Measurements from ENCODE around the gene DISP2.
A peak's percentile ranks its signal among the peaks of the same experiment; 100 is the strongest.

DISP2 gene

DNA sequence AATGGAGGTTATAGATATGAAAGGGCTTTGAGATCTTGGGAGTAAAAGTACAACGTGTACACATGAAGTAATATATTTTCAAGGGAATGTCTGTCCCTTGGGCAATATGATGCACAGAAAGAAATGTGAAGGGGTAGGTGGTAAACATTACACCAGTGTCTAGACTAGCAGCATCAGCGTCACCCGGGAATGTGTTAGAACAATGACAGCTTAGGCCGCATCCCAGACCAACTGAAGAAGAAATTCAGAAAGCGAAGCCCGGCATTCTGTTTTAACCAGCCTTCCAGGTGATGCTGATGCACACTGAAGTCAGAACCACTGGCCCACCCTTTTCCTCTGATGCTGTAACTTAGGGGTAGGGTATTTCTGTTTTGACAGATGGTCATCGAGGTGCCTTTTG lies 28.2 kb upstream of the DISP2 start:
- TF ChIP-seq, protein P1, sequence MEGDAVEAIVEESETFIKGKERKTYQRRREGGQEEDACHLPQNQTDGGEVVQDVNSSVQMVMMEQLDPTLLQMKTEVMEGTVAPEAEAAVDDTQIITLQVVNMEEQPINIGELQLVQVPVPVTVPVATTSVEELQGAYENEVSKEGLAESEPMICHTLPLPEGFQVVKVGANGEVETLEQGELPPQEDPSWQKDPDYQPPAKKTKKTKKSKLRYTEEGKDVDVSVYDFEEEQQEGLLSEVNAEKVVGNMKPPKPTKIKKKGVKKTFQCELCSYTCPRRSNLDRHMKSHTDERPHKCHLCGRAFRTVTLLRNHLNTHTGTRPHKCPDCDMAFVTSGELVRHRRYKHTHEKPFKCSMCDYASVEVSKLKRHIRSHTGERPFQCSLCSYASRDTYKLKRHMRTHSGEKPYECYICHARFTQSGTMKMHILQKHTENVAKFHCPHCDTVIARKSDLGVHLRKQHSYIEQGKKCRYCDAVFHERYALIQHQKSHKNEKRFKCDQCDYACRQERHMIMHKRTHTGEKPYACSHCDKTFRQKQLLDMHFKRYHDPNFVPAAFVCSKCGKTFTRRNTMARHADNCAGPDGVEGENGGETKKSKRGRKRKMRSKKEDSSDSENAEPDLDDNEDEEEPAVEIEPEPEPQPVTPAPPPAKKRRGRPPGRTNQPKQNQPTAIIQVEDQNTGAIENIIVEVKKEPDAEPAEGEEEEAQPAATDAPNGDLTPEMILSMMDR (conservative IDR thresholded peaks at IDR 0.05): no peak
- no peak for TF ChIP-seq ZFX (IDR thresholded peaks at IDR 0.05)
- H3K27ac ChIP-seq: no peak overlapping the region

DNA sequence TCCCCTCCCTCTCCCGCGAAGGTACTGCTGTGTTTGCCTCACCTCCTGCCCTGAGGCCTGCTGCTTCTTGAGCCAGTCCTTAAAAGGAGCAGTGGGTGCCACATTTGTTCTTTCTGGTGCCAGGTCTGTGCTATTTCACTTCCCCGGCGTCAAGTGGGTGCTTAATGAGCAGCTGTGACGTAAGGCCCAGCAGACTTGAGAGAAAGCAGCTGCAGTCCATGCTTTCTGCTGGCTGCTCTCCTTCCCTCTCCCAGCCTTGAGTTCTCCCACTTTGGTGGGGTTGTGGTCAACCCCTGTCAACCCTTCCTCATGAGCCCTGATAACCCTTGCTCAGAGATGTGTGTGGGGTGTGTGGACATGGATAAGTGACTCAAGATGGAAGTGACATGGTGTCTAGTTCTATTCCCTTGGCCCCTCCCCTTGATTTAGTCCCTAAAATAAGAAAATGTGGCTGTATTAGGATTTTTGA lies 27.6 kb upstream of the DISP2 start:
- TF ChIP-seq ZFX (IDR thresholded peaks at IDR 0.05): no peak
- TF ChIP-seq, protein P1 (conservative IDR thresholded peaks at IDR 0.05): no peak
- no peak overlapping the region for H3K27ac ChIP-seq

DNA sequence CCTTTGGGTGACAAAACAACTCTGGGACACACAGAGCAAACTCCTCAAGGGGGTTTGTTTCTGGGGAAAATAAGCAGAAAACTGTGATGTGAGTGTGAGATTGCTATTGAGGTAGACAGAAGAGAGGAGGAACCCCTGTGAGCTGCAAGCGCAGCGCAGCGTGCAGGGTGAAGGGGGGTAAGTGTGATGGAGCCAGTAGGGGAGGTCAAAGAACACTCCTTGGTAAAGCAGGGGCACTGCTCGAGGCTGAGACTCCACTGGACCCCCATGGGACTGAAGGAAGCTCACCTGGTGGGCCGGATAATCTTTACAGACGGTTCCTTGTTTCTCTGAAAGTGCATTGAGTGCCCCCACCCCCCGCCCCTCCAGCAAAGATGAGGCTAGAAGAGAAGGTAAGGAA lies 27.0 kb upstream of the DISP2 start:
- H3K27ac ChIP-seq: no peak overlapping the region
- no peak for TF ChIP-seq ZFX (IDR thresholded peaks at IDR 0.05)
- TF ChIP-seq, protein P1 (conservative IDR thresholded peaks at IDR 0.05): no peak

DNA sequence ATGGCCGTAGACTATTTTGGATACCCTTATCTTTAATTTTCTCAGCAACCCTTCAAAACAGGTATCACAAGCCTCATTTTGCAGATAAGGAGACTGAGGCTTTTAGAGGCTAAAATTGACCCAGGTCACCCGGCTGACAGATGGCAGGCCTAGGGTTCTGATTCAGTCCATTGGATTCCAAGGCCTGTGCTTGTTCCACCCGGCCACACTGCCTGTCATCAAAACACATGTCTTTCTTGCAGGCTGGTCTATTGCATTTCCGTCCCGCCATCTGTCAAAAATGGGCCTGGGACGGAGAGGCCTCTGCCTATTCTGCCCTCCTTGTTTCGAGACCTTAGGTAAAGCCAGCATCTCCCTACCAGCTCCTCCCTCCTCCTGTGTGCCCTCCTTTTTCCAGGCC lies 26.4 kb upstream of the DISP2 start:
- TF ChIP-seq, protein P1 (conservative IDR thresholded peaks at IDR 0.05): no peak
- TF ChIP-seq ZFX (IDR thresholded peaks at IDR 0.05): no peak
- H3K27ac ChIP-seq: no peak overlapping the region

DNA sequence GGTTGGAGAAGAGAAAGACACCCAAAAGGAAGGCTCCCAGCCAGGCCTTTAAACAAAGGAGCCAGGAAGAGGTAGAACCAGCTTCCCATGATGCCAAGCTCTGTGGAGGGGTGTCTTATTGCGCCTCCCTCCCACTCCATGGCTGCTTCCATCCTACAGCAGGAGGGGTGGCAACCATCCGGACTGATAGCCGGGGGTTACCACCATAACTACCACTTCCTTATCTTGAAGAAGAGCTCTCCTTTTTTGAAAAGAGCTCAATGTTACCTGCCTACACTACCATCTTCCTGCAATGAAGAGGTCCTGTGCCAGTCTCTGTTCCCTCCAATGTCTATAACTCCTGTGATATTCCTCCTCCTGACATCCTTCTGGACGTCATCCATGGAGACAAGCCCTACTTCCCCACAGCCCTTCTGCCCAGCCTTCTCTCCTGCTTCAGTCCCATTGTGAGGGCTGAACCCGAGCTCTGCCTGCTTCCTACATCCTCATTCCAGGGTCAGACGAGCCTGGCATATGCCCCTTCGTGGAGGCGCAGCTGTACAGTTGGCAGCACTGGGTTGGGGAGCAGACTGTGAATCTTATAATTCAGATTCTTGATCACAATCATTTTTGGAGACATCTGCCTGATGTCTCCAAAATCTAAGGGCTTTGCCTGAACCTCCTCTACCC lies 25.8 kb upstream of the DISP2 start:
- TF ChIP-seq, protein P1 (conservative IDR thresholded peaks at IDR 0.05): no peak
- TF ChIP-seq ZFX (IDR thresholded peaks at IDR 0.05): no peak
- H3K27ac ChIP-seq: no peak overlapping the region

DNA sequence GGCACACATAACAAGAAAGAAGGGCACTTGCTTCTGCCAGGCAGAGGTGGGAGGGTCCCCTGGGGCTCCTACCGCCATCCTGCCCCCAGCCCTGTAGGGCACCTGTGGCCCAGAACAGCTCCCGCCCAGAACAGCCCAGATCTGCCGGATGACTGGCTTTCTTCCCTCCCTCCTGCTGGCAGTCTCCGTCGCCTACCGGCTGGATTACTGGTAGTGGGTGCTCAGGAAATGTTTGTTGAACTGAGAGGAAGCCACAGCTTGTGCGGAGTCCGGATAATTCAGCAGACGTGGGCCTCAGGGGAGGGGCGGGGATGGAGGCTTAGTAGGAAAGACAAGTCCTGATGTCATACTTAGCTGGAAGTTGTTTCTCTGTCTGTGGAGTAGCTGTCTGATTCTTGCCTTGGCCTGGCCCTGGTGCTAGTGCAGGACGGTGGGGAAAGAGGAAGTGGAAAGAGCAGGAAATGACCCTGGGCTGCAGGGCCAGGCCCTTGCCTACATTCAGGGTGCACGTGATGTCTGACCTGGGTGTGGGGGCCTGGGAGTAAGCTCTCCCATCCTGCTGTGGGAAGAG lies 24.0 kb upstream of the DISP2 start:
- no peak overlapping the region for H3K27ac ChIP-seq
- TF ChIP-seq ZFX (IDR thresholded peaks at IDR 0.05): no peak
- TF ChIP-seq, protein P1 (conservative IDR thresholded peaks at IDR 0.05): no peak

DNA sequence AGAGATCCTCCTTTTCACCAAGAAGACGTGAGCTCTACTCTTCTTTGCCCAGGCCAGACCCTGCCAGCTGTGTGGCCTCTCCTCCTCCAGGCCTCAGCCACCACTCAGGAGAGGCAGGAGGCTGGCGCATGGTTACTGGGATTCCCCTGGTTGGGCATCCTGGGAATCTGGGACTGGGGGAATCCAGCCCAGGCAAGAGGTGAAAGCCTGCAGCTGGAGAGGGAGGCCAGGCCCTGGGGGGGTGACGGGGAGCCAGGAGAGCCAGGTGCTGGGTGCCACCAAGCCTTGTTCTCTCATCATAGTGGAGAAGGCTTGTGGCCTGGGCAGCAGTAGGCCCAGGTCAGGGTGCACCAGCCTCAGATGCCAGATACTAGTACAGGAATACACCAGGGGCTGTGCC lies 23.5 kb upstream of the DISP2 start:
- peak overlapping the region; percentile 37; the same call in 1 of the 2 replicates for H3K27ac ChIP-seq
- TF ChIP-seq ZFX (IDR thresholded peaks at IDR 0.05): no peak
- TF ChIP-seq, protein P1 (conservative IDR thresholded peaks at IDR 0.05): no peak

Data from C4-2B (cell line).